ENCODE data around the gene SEMA6A.

Gene SEMA6A

GRCh38 chr5:116421080-116421629, 153.5 kb downstream of the SEMA6A start:
- DNase-seq (ENCODE audit: low read depth): no peak
- H3K4me3 ChIP-seq (ENCODE audit: low read depth, low read length): no peak overlapping the region
- no peak for TF ChIP-seq CTCF (conservative IDR thresholded peaks at IDR 0.05; ENCODE audit: low read depth, low read length)

GRCh38 chr5:116420540-116420939, 154.1 kb downstream of the SEMA6A start:
- no peak for DNase-seq (ENCODE audit: low read depth)
- TF ChIP-seq CTCF (conservative IDR thresholded peaks at IDR 0.05; ENCODE audit: low read depth, low read length): no peak
- no peak overlapping the region for H3K4me3 ChIP-seq (ENCODE audit: low read depth, low read length)

GRCh38 chr5:116419258-116419657, 155.4 kb downstream of the SEMA6A start:
- no peak for TF ChIP-seq CTCF (conservative IDR thresholded peaks at IDR 0.05; ENCODE audit: low read depth, low read length)
- H3K4me3 ChIP-seq (ENCODE audit: low read depth, low read length): no peak overlapping the region

GRCh38 chr5:116418774-116419173, 155.8 kb downstream of the SEMA6A start:
- DNase-seq (ENCODE audit: low read depth): no peak
- no peak overlapping the region for H3K4me3 ChIP-seq (ENCODE audit: low read depth, low read length)
- no peak for TF ChIP-seq CTCF (conservative IDR thresholded peaks at IDR 0.05; ENCODE audit: low read depth, low read length)

More at GRCh38 chr5:116419258-116419657, 155.4 kb downstream of the SEMA6A start:
- DNase-seq (ENCODE audit: low read depth): no peak

GRCh38 chr5:116418016-116418415, 156.6 kb downstream of the SEMA6A start:
- no peak for TF ChIP-seq CTCF (conservative IDR thresholded peaks at IDR 0.05; ENCODE audit: low read depth, low read length)
- no peak overlapping the region for H3K4me3 ChIP-seq (ENCODE audit: low read depth, low read length)
- DNase-seq (ENCODE audit: low read depth): no peak

GRCh38 chr5:116415989-116416388, 158.6 kb downstream of the SEMA6A start:
- no peak for DNase-seq (ENCODE audit: low read depth)
- no peak overlapping the region for H3K4me3 ChIP-seq (ENCODE audit: low read depth, low read length)
- TF ChIP-seq CTCF (conservative IDR thresholded peaks at IDR 0.05; ENCODE audit: low read depth, low read length): no peak

- TF ChIP-seq CTCF (conservative IDR thresholded peaks at IDR 0.05; ENCODE audit: low read depth, low read length): no peak
Measured at GRCh38 chr5:116415182-116415581, 159.4 kb downstream of the SEMA6A start.

More at GRCh38 chr5:116415182-116415581, 159.4 kb downstream of the SEMA6A start:
- H3K4me3 ChIP-seq (ENCODE audit: low read depth, low read length): no peak overlapping the region
- DNase-seq (ENCODE audit: low read depth): no peak

All from choroid plexus epithelial cell (primary cell).